ENCODE measurements around the gene ZNF330.
A peak's percentile ranks its signal among the peaks of the same experiment; 100 is the strongest.
"Not testable (repeated sequence)": the region's sequence is repeated elsewhere in the genome, so short reads cannot be mapped to it uniquely, and the experiment has no call there.

ZNF330 gene

DNA sequence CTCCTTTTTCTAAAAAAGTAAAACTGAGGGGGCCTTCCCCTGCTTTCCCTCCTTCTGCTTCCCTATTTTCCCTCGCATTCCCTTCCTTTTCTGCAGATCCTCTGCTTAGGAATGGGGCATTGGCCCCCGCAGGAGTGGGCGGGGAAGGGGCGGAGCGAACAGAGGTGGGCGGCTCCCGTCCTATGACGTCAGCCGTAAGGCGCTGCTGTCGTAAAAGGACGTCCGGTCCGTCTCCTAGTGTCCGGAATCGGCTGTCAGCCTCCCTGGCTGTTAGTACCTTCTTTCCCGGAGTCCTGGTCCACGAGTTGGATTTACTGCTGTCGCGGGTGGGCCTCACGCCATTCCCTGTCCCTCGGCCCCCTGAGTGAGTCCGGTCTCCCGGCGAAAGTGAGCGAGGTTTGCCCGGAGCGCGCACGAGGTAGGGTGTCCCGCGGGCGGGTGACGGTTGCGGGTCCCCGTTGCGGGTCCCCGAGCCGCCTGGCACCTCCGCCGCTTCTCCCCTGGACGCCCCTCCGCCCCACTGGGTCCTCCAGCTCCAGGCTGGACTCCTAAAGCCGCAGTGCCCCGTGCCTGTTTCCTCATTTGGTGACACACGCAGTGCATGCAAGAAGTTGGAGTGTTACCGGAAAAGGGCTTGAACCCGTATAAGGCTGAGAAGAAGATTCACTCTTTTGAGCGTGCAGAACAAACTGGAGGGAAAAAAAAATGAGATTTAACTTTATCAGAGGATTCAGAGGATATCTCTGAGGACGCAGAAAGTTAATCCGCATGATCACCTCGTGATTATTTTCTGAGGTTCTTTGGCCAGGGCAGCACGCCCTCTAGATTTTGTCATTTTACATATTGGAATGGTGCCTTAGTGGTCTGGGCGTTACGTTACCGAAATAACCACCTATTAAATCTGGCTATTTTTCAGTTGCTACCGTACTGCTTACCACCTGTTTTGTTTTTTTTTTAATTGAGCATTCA is at the start of gene ZNF330:
TSS of gene ZNF330 (plus strand) at position 205 of the 969 bp plus-strand sequence. CDS start 1,477 bp downstream, outside the sequence.
- peak within 1 kb of the TSS; percentile 64 for H3K27ac ChIP-seq (ENCODE audit: low read depth, low read length)

GRCh38 chr4:141174457-141174856 is 46.2 kb upstream of the ZNF330 start:
- H3K79me2 ChIP-seq (ENCODE audit: control insufficient read depth, insufficient read depth, low read length, unreplicated experiment) = no peaks in the 10 kb centered on the region
- no peak overlapping the region for H2AFZ ChIP-seq (ENCODE audit: low read length, unreplicated experiment)
- no peak overlapping the region for H3K27ac ChIP-seq (ENCODE audit: low read depth, low read length)
- H3K27me3 ChIP-seq (ENCODE audit: insufficient read depth, low read length) = peaks cover 25% of the 10 kb centered on the region
- no peaks in the 10 kb centered on the region for H3K36me3 ChIP-seq (ENCODE audit: insufficient read depth, low read length)
- no peaks in the 10 kb centered on the region for H3K4me1 ChIP-seq (ENCODE audit: control insufficient read depth, insufficient read depth, low read length, unreplicated experiment)
- no peak overlapping the region for H3K4me3 ChIP-seq (ENCODE audit: low read depth, low read length)

More for the DNA sequence above, at the start of gene ZNF330:
- peaks cover 48% of the 10 kb centered on the region for H3K79me2 ChIP-seq (ENCODE audit: control insufficient read depth, insufficient read depth, low read length, unreplicated experiment)
- H3K27me3 ChIP-seq (ENCODE audit: insufficient read depth, low read length) = no peaks in the 10 kb centered on the region
- peak within 1 kb of the TSS; percentile 95 for H2AFZ ChIP-seq (ENCODE audit: low read length, unreplicated experiment)
- peak within 1 kb of the TSS; percentile 88 for H3K4me3 ChIP-seq (ENCODE audit: low read depth, low read length)
- peaks cover 21% of the 10 kb centered on the region for H3K36me3 ChIP-seq (ENCODE audit: insufficient read depth, low read length)
- no peaks in the 10 kb centered on the region for H3K4me1 ChIP-seq (ENCODE audit: control insufficient read depth, insufficient read depth, low read length, unreplicated experiment)

GRCh38 chr4:141177171-141177570 is 43.5 kb upstream of the ZNF330 start:
- Histone ChIP-seq H3K79me2 (ENCODE audit: control insufficient read depth, insufficient read depth, low read length, unreplicated experiment) (no peaks in the 10 kb centered on the region), H3K4me3 (ENCODE audit: low read depth, low read length) (no peak overlapping the region), H3K27me3 (ENCODE audit: insufficient read depth, low read length) (peaks cover 43% of the 10 kb centered on the region), H2AFZ (ENCODE audit: low read length, unreplicated experiment) (no peak overlapping the region), H3K36me3 (ENCODE audit: insufficient read depth, low read length) (no peaks in the 10 kb centered on the region), H3K27ac (ENCODE audit: low read depth, low read length) (no peak overlapping the region), H3K4me1 (ENCODE audit: control insufficient read depth, insufficient read depth, low read length, unreplicated experiment) (no peaks in the 10 kb centered on the region)

GRCh38 chr4:141179474-141180373 is 41.0 kb upstream of the ZNF330 start:
- H3K79me2 ChIP-seq (ENCODE audit: control insufficient read depth, insufficient read depth, low read length, unreplicated experiment) = no peaks in the 10 kb centered on the region
- peaks cover 40% of the 10 kb centered on the region for H3K27me3 ChIP-seq (ENCODE audit: insufficient read depth, low read length)
- H3K27ac ChIP-seq (ENCODE audit: low read depth, low read length) = no peak overlapping the region
- H3K4me3 ChIP-seq (ENCODE audit: low read depth, low read length) = no peak overlapping the region
- no peaks in the 10 kb centered on the region for H3K4me1 ChIP-seq (ENCODE audit: control insufficient read depth, insufficient read depth, low read length, unreplicated experiment)
- H3K36me3 ChIP-seq (ENCODE audit: insufficient read depth, low read length) = no peaks in the 10 kb centered on the region
- no peak overlapping the region for H2AFZ ChIP-seq (ENCODE audit: low read length, unreplicated experiment)

DNA sequence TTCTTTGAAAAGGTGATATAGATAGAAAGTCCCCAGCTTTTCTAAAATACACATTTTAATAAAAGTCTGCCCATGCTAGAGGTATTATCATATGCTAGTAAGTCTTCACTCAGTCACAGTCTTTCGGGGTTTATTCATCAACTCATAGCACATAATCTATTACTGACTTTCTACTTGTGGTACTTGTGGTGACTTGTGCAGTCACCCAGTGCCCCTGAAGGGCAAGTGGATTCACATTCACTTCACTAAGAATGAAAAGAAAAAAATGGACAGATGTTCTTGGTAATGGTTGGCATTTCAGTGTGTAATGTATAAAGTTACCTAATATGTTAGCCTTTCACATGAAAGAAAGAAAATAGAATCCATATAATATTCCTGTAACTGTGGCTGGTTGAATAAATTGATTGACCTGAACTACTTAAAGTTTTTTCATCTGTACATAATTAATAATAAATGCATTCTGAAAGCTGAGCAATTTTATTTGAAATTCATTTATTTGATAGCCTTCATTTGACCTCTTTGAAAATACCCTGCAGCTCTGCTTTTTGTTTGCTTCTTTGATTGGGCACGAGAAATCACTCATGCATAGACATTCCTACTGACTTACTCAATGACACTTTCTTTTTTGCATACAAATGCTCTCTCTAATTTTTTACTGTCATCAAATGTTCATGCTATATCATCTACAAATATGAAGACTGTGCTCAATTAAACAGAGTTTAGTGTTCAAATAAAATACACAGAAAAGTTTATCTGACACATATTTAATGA is 39.5 kb upstream of the ZNF330 start:
- H3K4me1 ChIP-seq (ENCODE audit: control insufficient read depth, insufficient read depth, low read length, unreplicated experiment) = no peaks in the 10 kb centered on the region
- H3K27me3 ChIP-seq (ENCODE audit: insufficient read depth, low read length) = peaks cover 42% of the 10 kb centered on the region
- no peaks in the 10 kb centered on the region for H3K79me2 ChIP-seq (ENCODE audit: control insufficient read depth, insufficient read depth, low read length, unreplicated experiment)
- H3K27ac ChIP-seq (ENCODE audit: low read depth, low read length) = no peak overlapping the region
- H3K4me3 ChIP-seq (ENCODE audit: low read depth, low read length) = no peak overlapping the region
- H3K36me3 ChIP-seq (ENCODE audit: insufficient read depth, low read length) = no peaks in the 10 kb centered on the region
- no peak overlapping the region for H2AFZ ChIP-seq (ENCODE audit: low read length, unreplicated experiment)

- H3K27me3 ChIP-seq (ENCODE audit: insufficient read depth, low read length) = peaks cover 53% of the 10 kb centered on the region
- not testable (repeated sequence) for H3K27ac ChIP-seq (ENCODE audit: low read depth, low read length); H3K79me2 ChIP-seq (ENCODE audit: control insufficient read depth, insufficient read depth, low read length, unreplicated experiment); H2AFZ ChIP-seq (ENCODE audit: low read length, unreplicated experiment); H3K4me3 ChIP-seq (ENCODE audit: low read depth, low read length); H3K4me1 ChIP-seq (ENCODE audit: control insufficient read depth, insufficient read depth, low read length, unreplicated experiment); H3K36me3 ChIP-seq (ENCODE audit: insufficient read depth, low read length)
These were observed 37.2 kb upstream of the ZNF330 start for GRCh38 chr4:141183491-141183890.

- Histone ChIP-seq H3K4me3 (ENCODE audit: low read depth, low read length) (no peak overlapping the region), H3K36me3 (ENCODE audit: insufficient read depth, low read length) (no peaks in the 10 kb centered on the region), H2AFZ (ENCODE audit: low read length, unreplicated experiment) (no peak overlapping the region), H3K27me3 (ENCODE audit: insufficient read depth, low read length) (peaks cover 56% of the 10 kb centered on the region), H3K4me1 (ENCODE audit: control insufficient read depth, insufficient read depth, low read length, unreplicated experiment) (no peaks in the 10 kb centered on the region), H3K79me2 (ENCODE audit: control insufficient read depth, insufficient read depth, low read length, unreplicated experiment) (no peaks in the 10 kb centered on the region), H3K27ac (ENCODE audit: low read depth, low read length) (no peak overlapping the region)
These were observed 28.1 kb upstream of the ZNF330 start for GRCh38 chr4:141192564-141192963.

DNA sequence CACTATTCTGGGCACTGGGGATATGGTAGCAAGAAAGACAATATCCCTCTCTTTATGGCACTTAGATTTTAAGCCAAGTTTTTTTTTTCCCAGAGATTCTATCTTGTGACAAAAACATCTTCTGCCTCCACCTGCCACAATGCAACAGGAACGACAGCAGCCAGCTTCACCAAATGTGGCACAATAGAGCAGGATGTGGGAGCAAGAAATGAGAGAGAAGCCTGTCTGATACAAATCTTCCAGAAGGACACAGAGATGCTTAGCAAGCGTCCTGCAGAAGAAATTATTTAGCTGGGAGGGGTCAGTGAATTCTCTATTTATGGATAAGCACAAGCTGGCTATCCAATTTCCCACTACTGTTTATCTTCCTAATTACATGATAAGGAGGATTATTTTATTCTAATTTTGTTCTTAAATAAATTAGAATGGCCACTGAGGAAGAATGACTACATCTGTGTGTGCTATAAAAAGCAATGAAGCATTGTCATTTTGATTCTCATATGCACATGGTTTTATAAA is 27.1 kb upstream of the ZNF330 start:
- H3K4me1 ChIP-seq (ENCODE audit: control insufficient read depth, insufficient read depth, low read length, unreplicated experiment) = no peaks in the 10 kb centered on the region
- H3K4me3 ChIP-seq (ENCODE audit: low read depth, low read length) = no peak overlapping the region
- H3K36me3 ChIP-seq (ENCODE audit: insufficient read depth, low read length) = no peaks in the 10 kb centered on the region
- no peak overlapping the region for H3K27ac ChIP-seq (ENCODE audit: low read depth, low read length)
- peaks cover 46% of the 10 kb centered on the region for H3K27me3 ChIP-seq (ENCODE audit: insufficient read depth, low read length)
- no peaks in the 10 kb centered on the region for H3K79me2 ChIP-seq (ENCODE audit: control insufficient read depth, insufficient read depth, low read length, unreplicated experiment)
- no peak overlapping the region for H2AFZ ChIP-seq (ENCODE audit: low read length, unreplicated experiment)

DNA sequence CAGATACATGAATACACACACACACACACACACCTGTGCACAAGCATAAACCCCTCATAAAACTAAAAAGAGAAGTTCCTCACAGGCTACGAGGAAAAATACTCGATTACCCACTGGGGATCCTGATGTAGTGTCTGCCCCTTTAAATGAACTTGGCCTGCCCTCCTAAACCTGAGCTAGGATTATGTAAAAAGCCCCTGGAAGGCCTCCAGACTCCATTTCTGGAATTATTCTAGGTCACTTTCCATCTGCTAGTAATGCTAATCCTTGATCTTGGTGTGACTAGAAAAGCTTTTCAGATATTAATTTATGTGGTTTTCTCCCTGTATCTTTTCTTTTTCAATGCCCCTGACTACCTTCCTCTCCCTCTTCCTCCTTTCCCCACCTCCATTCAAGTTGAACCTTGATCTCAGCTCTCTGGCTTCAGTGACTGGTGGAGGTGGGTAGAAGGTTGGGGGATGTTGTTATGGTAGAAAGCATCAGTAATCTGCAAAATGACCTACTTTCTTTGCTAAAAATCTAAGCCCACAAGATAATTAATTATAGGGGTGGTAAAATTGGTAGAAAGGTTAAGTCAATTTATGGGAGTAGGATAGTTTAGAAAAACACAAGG is 25.5 kb upstream of the ZNF330 start:
- no peaks in the 10 kb centered on the region for H3K36me3 ChIP-seq (ENCODE audit: insufficient read depth, low read length)
- no peak overlapping the region for H3K4me3 ChIP-seq (ENCODE audit: low read depth, low read length)
- no peaks in the 10 kb centered on the region for H3K79me2 ChIP-seq (ENCODE audit: control insufficient read depth, insufficient read depth, low read length, unreplicated experiment)
- H3K4me1 ChIP-seq (ENCODE audit: control insufficient read depth, insufficient read depth, low read length, unreplicated experiment) = no peaks in the 10 kb centered on the region
- no peak overlapping the region for H3K27ac ChIP-seq (ENCODE audit: low read depth, low read length)
- peaks cover 31% of the 10 kb centered on the region for H3K27me3 ChIP-seq (ENCODE audit: insufficient read depth, low read length)
- H2AFZ ChIP-seq (ENCODE audit: low read length, unreplicated experiment) = no peak overlapping the region
